Liver (tissue), 9 donors: ENCODE data around the gene PDE6B. TPM values are rescaled to one million over a fixed set of nuclear protein-coding genes. Genes with fewer than 3 reads are reported as not detected.

ENCODE experiments used
- DNase-seq: peaks from one replicate; pipeline ENCODE4 v3.0.0-alpha.2; 2017; ENCODE audit warnings: low spot score
- H3K27ac ChIP-seq, 2 donors: one replicate each; pipeline ENCODE4 v1.7.0; 2013; ENCODE audit warnings: inconsistent platforms in 2 of 2, low read length in 2 of 2, control low read depth in 1 of 2, low read depth in 1 of 2, mild to moderate bottlenecking in 1 of 2
- H3K27me3 ChIP-seq, 4 donors: one replicate each; pipeline versions ENCODE4 v1.6.1 to v1.7.0; 2013; ENCODE audit warnings: low read length in 3 of 4, inconsistent platforms in 1 of 4, mild to moderate bottlenecking in 1 of 4, moderate library complexity in 1 of 4; ENCODE audit not compliant: control insufficient read depth in 4 of 4, insufficient read depth in 4 of 4
- H3K36me3 ChIP-seq, 4 donors: one replicate each; pipeline versions ENCODE4 v1.6.1 to v1.7.0; 2013; ENCODE audit warnings: low read length in 3 of 4, mild to moderate bottlenecking in 3 of 4, low read depth in 1 of 4, moderate library complexity in 1 of 4; ENCODE audit not compliant: control insufficient read depth in 4 of 4, insufficient read depth in 3 of 4
- H3K4me1 ChIP-seq, 4 donors: one replicate each; pipeline versions ENCODE4 v1.6.1 to v1.7.0; 2013; ENCODE audit warnings: low read length in 3 of 4, mild to moderate bottlenecking in 3 of 4, moderate library complexity in 1 of 4; ENCODE audit not compliant: control insufficient read depth in 4 of 4, insufficient read depth in 4 of 4
- H3K4me3 ChIP-seq, 3 donors: one replicate each; pipeline versions ENCODE4 v1.6.1 to v1.7.0; 2013; ENCODE audit warnings: low read length in 3 of 3, control low read depth in 1 of 3, low read depth in 1 of 3, mild to moderate bottlenecking in 1 of 3
- H3K9ac ChIP-seq, 2 donors: one replicate each; pipeline ENCODE4 v1.7.0; 2013; ENCODE audit warnings: low read length in 2 of 2, mild to moderate bottlenecking in 2 of 2, moderate library complexity in 2 of 2, control low read depth in 1 of 2, low read depth in 1 of 2
- H3K9me3 ChIP-seq, 4 donors: one replicate each; pipeline versions ENCODE4 v1.6.1 to v1.7.0; 2013; ENCODE audit warnings: low read length in 3 of 4; ENCODE audit not compliant: control insufficient read depth in 4 of 4
- EGR1 ChIP-seq, 2 donors: IDR thresholded peaks; 2 replicates each; pipeline ENCODE4 v1.6.1; 2016 to 2018; ENCODE audit warnings: antibody characterized with exemption in 2 of 2, low read depth in 2 of 2
- FOXA1 ChIP-seq: IDR thresholded peaks from 2 replicates; pipeline ENCODE4 v1.6.1; 2016; ENCODE audit warnings: antibody characterized with exemption
- GABPA ChIP-seq, 2 donors: IDR thresholded peaks in 1 of 2; conservative IDR thresholded peaks in 1 of 2; 2 replicates each; pipeline ENCODE4 v1.6.1; 2016; ENCODE audit warnings: antibody characterized with exemption in 2 of 2, mild to moderate bottlenecking in 1 of 2, moderate library complexity in 1 of 2
- HNF4A ChIP-seq, 2 donors: conservative IDR thresholded peaks; 2 replicates each; pipeline ENCODE4 v1.6.1; 2016; ENCODE audit warnings: antibody characterized with exemption in 2 of 2, mild to moderate bottlenecking in 2 of 2
- HNF4G ChIP-seq: IDR thresholded peaks from 2 replicates; pipeline ENCODE4 v1.6.1; 2016; ENCODE audit warnings: antibody characterized with exemption
- JUND ChIP-seq, 2 donors: IDR thresholded peaks; 2 replicates each; pipeline ENCODE4 v1.6.1; 2016; ENCODE audit warnings: antibody characterized with exemption in 2 of 2
- NR2F2 ChIP-seq: IDR thresholded peaks from 2 replicates; pipeline ENCODE4 v1.6.1; 2016; ENCODE audit warnings: antibody characterized with exemption
- RAD21 ChIP-seq, 2 donors: IDR thresholded peaks; 2 replicates each; pipeline ENCODE4 v1.6.1; 2016; ENCODE audit warnings: antibody characterized with exemption in 2 of 2, mild to moderate bottlenecking in 2 of 2
- RXRA ChIP-seq, 2 donors: IDR thresholded peaks; 2 replicates each; pipeline ENCODE4 v1.6.1; 2017 to 2018; ENCODE audit warnings: antibody characterized with exemption in 2 of 2, mild to moderate bottlenecking in 1 of 2
- TAF1 ChIP-seq: conservative IDR thresholded peaks from 2 replicates; pipeline ENCODE4 v1.6.1; 2016; ENCODE audit warnings: antibody characterized with exemption, mild to moderate bottlenecking
- YY1 ChIP-seq: IDR thresholded peaks from 2 replicates; pipeline ENCODE4 v1.6.1; 2016; ENCODE audit warnings: antibody characterized with exemption, mild to moderate bottlenecking
- WGBS: extraction: QIAGEN DNeasy Blood & Tissue Kit; methylation state at CpG from one replicate; pipeline ENCODE4 v1.1.7; 2013; 5-methylcytosine and 5-hydroxymethylcytosine counted together
- polyA plus RNA-seq, 2 donors: library from polyadenylated mRNA; stranded (reverse) in 1 of 2; unstranded in 1 of 2; fragments of 200-250 nt in 1 of 2; fragments of >200 nt in 1 of 2; fragmentation: Nextera tagmentation in 1 of 2; extraction: Ambion mirVana in 1 of 2; gene quantifications; one replicate each; pipeline versions ENCODE4 v1.2.1 to v1.2.3, GENCODE V29; 2013 to 2015
- total RNA-seq, 2 donors: library from RNA; depleted of rRNA; stranded (reverse); fragments of >200 nt; gene quantifications; one replicate each; pipeline ENCODE4 v1.2.3, GENCODE V29; 2014
- TF ChIP-seq, protein P1 (sequence below): IDR thresholded peaks from 2 replicates; pipeline ENCODE4 v1.6.1; 2016; ENCODE audit warnings: antibody characterized with exemption, mild to moderate bottlenecking
- TF ChIP-seq, protein P2 (sequence below): IDR thresholded peaks from 2 replicates; pipeline ENCODE4 v1.6.1; 2016; ENCODE audit warnings: antibody characterized with exemption
- TF ChIP-seq, protein P3 (sequence below): IDR thresholded peaks from 2 replicates; pipeline ENCODE4 v1.6.1; 2016; ENCODE audit warnings: antibody characterized with exemption
- TF ChIP-seq, protein P4 (sequence below): fragments of 150-350 bp; IDR thresholded peaks from 2 replicates; pipeline ENCODE4 v1.5.1; 2017; ENCODE audit warnings: improper control_type of control experiment, low read depth, low read length; ENCODE audit not compliant: missing input control
- donor health status: healthy.
- donor health status: healthy.
- donor health status: healthy.
- donor health status: healthy.
- donor health status: healthy.

The PDE6B gene
- total and polyA plus RNA-seq, 4 donors: 0.28 to 7.3 (median 0.49) TPM

DNA sequence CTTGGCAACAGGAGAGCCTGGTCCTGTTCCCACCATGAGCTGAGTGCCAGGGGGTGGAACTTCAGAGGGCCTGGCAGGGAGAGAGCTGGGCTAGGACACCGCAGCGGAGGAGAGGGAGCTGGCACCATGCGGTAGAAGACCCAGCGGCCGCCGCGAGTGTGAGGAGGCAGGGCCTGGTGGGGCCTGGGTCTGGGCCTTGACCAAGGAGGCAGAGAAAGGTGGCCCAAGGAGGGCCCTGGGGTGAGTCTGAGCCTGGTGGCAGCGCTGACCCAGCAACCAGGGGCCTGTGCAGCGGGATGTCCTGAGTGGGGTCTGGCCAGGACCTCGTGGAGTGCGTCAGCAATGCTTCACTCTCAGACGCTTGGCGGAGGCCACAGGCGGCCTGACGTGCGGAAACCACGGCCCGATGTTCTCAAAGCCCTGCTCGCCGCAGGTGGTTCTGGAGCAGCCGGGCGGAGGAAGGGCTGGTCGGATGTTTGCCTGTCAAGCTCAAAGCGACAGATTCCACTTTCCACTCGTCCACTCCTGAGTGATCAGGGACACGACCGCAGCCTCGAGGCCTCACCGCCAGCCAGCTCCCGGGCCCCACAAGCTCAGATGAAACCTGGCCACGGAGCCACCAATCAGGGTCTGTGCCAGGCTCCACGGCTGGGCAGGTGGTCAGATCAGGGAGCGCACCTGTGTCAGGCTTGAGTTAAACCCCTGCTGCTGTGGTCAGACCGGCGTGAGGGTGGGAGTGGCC is 27.9 kb downstream of the PDE6B start:
- H3K9ac ChIP-seq: no peak overlapping the region
- DNase-seq: no peak

DNA sequence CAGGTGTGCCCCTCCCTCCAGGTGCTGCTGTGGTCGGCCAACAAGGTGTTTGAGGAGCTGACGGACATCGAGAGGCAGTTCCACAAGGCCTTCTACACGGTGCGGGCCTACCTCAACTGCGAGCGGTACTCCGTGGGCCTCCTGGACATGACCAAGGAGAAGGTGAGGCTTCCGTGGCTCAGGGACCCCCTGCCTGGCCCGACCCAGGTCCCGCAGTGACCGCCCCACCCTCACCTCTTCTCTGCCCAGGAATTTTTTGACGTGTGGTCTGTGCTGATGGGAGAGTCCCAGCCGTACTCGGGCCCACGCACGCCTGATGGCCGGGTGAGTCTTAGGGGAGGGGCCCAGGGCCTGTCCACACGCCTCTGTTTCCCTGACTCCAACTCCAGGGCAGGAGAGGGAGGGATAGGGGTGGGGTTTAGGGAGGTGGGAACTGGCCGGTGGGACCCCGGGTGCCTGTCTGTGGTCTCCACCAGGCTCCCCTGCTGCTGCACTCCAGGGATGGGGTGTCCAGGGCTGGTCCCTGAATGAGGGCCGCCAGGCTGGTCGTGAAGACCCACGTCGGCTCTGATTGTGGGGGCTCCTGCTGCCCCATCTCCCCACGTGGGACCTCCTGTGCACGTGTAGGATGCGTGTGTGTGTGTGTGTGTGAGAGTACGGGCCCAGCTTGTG is 28.6 kb downstream of the PDE6B start:
- Histone ChIP-seq H3K9me3 (no peaks in the 10 kb centered on the region), H3K9ac (no peak overlapping the region), H3K36me3 (no peaks in the 10 kb centered on the region), H3K27me3 (peaks cover 0 to 3% (median 1%) of the 10 kb centered on the region in 4 donors), H3K4me3 (no peak overlapping the region), H3K4me1 (no peaks in the 10 kb centered on the region), H3K27ac (no peak overlapping the region)
- DNase-seq: no peak
- WGBS: 89% methylated on average over 29 of the region's 29 CpGs
- TF ChIP-seq RXRA (IDR thresholded peaks at IDR 0.05) (no peak), NR2F2 (no peak), HNF4A (conservative IDR thresholded peaks at IDR 0.05) (no peak), YY1 (no peak), TAF1 (no peak), GABPA (IDR thresholded peaks at IDR 0.05 in 1 of 2, conservative IDR thresholded peaks at IDR 0.05 in 1 of 2) (no peak)
- TF ChIP-seq, protein P1, sequence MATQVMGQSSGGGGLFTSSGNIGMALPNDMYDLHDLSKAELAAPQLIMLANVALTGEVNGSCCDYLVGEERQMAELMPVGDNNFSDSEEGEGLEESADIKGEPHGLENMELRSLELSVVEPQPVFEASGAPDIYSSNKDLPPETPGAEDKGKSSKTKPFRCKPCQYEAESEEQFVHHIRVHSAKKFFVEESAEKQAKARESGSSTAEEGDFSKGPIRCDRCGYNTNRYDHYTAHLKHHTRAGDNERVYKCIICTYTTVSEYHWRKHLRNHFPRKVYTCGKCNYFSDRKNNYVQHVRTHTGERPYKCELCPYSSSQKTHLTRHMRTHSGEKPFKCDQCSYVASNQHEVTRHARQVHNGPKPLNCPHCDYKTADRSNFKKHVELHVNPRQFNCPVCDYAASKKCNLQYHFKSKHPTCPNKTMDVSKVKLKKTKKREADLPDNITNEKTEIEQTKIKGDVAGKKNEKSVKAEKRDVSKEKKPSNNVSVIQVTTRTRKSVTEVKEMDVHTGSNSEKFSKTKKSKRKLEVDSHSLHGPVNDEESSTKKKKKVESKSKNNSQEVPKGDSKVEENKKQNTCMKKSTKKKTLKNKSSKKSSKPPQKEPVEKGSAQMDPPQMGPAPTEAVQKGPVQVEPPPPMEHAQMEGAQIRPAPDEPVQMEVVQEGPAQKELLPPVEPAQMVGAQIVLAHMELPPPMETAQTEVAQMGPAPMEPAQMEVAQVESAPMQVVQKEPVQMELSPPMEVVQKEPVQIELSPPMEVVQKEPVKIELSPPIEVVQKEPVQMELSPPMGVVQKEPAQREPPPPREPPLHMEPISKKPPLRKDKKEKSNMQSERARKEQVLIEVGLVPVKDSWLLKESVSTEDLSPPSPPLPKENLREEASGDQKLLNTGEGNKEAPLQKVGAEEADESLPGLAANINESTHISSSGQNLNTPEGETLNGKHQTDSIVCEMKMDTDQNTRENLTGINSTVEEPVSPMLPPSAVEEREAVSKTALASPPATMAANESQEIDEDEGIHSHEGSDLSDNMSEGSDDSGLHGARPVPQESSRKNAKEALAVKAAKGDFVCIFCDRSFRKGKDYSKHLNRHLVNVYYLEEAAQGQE: no peak

More for the DNA sequence above, 27.9 kb downstream of the PDE6B start:
- WGBS: 91% methylated on average over 35 of the region's 35 CpGs
- peaks cover 0 to 5% (median 1%) of the 10 kb centered on the region in 4 donors for H3K27me3 ChIP-seq
- H3K4me1 ChIP-seq: no peaks in the 10 kb centered on the region
- no peak overlapping the region for H3K4me3 ChIP-seq
- H3K36me3 ChIP-seq: no peaks in the 10 kb centered on the region
- no peaks in the 10 kb centered on the region for H3K9me3 ChIP-seq
- H3K27ac ChIP-seq: no peak overlapping the region
- TF ChIP-seq RAD21 (IDR thresholded peaks at IDR 0.05): no peak

DNA sequence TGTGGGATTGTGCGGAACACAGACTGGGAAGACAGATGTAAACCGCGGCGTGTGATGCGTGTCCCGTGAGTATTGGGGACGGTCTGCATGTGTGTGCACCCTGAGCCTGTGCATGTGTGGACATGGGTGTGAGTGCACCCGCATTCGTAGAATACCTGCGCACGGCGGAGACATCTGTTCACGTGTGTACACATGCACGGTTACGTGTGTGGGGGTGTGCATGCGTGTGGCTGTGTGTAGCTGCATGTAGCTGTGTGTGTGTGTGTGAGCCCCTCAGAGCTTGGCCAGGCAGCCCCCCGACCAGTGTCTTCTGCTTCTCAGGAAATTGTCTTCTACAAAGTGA is 29.1 kb downstream of the PDE6B start:
- Histone ChIP-seq H3K36me3 (no peaks in the 10 kb centered on the region), H3K9ac (no peak overlapping the region), H3K27me3 (peaks cover 0 to 3% (median 1%) of the 10 kb centered on the region in 4 donors), H3K9me3 (no peaks in the 10 kb centered on the region), H3K4me1 (no peaks in the 10 kb centered on the region), H3K27ac (no peak overlapping the region), H3K4me3 (no peak overlapping the region)
- no peak for DNase-seq
- 94% methylated on average over 17 of the region's 17 CpGs for WGBS
- TF ChIP-seq, protein P2, sequence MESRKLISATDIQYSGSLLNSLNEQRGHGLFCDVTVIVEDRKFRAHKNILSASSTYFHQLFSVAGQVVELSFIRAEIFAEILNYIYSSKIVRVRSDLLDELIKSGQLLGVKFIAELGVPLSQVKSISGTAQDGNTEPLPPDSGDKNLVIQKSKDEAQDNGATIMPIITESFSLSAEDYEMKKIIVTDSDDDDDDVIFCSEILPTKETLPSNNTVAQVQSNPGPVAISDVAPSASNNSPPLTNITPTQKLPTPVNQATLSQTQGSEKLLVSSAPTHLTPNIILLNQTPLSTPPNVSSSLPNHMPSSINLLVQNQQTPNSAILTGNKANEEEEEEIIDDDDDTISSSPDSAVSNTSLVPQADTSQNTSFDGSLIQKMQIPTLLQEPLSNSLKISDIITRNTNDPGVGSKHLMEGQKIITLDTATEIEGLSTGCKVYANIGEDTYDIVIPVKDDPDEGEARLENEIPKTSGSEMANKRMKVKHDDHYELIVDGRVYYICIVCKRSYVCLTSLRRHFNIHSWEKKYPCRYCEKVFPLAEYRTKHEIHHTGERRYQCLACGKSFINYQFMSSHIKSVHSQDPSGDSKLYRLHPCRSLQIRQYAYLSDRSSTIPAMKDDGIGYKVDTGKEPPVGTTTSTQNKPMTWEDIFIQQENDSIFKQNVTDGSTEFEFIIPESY: no peak
- TF ChIP-seq RAD21 (IDR thresholded peaks at IDR 0.05) (no peak), HNF4G (no peak), GABPA (IDR thresholded peaks at IDR 0.05 in 1 of 2, conservative IDR thresholded peaks at IDR 0.05 in 1 of 2) (no peak), FOXA1 (no peak), YY1 (no peak), JUND (IDR thresholded peaks at IDR 0.05) (no peak), EGR1 (IDR thresholded peaks at IDR 0.05; ENCODE audit: low read depth in 2 of 2) (no peak), TAF1 (no peak)
- TF ChIP-seq, protein P3, sequence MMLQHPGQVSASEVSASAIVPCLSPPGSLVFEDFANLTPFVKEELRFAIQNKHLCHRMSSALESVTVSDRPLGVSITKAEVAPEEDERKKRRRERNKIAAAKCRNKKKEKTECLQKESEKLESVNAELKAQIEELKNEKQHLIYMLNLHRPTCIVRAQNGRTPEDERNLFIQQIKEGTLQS: no peak
- TF ChIP-seq, protein P1: no peak
- TF ChIP-seq, protein P4, sequence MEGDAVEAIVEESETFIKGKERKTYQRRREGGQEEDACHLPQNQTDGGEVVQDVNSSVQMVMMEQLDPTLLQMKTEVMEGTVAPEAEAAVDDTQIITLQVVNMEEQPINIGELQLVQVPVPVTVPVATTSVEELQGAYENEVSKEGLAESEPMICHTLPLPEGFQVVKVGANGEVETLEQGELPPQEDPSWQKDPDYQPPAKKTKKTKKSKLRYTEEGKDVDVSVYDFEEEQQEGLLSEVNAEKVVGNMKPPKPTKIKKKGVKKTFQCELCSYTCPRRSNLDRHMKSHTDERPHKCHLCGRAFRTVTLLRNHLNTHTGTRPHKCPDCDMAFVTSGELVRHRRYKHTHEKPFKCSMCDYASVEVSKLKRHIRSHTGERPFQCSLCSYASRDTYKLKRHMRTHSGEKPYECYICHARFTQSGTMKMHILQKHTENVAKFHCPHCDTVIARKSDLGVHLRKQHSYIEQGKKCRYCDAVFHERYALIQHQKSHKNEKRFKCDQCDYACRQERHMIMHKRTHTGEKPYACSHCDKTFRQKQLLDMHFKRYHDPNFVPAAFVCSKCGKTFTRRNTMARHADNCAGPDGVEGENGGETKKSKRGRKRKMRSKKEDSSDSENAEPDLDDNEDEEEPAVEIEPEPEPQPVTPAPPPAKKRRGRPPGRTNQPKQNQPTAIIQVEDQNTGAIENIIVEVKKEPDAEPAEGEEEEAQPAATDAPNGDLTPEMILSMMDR: no peak
